ENCODE data around the gene LGALS3BP. TPM values are rescaled to one million over a fixed set of nuclear protein-coding genes. Genes with fewer than 3 reads are reported as not detected.
A peak's percentile ranks its signal among the peaks of the same experiment; 100 is the strongest.

The LGALS3BP gene
- total RNA-seq, 1 experiment from 2014 or later = 742 TPM

DNA sequence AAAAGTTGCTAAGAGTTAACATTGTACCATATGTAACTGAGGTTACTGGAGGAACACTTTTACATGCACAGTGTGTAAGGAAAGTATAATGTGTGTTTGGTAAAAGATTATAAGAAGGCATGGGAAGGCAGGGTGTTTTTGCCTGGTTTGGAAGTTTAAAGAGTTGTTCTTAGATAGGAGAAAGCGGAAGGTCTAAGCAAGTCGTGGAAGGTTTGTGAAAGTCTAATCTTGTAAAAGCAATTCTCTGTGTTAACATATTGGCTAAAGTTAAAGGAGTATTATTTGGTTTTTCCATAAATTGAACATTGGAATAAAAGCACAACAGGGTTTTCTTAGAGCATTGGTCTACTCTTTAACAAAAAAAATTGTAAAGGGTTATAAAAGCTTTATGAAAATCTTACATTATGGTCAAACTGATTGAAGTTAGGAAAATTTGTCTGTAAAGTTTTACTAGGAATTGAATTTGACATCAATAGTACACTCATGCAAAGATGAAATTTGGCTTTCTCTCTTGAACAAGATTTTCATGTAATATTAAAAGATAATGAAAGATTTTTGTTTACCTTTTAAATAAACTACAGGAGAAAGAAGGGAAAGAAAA lies 34.5 kb upstream of the LGALS3BP start:
- no peak for DNase-seq (ENCODE audit: low spot score)

GRCh38 chr17:79012563-79013134 lies 32.9 kb upstream of the LGALS3BP start:
- DNase-seq (ENCODE audit: low spot score) = no peak

- DNase-seq (ENCODE audit: low spot score) = no peak
Observed at GRCh38 chr17:79011451-79012147, 31.9 kb upstream of the LGALS3BP start.

DNA sequence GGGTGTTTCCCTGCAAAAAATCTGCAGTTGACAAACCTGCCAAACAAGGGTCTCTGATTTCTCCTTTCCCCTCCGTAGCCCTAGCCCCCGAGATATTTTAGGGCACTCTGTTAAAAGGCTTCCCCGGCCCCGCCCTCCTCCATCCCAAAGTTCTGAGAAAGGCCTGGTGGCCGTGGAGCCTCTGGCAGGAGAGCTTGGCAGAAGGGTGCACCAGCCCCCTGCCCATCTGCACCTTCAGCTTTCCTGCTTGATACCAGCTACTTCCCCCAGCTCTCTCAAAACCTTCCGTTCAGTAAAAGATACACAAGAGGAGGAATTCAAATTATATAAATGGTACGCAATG lies 30.6 kb upstream of the LGALS3BP start:
- no peak for DNase-seq (ENCODE audit: low spot score)

GRCh38 chr17:79009397-79010303 lies 29.9 kb upstream of the LGALS3BP start, which contains the start of gene CANT1:
TSS of gene CANT1 (minus strand) at chr17:79009764. CDS start at chr17:78997622, 12,142 bp downstream.
- peak; percentile 83 for DNase-seq (ENCODE audit: low spot score)

DNA sequence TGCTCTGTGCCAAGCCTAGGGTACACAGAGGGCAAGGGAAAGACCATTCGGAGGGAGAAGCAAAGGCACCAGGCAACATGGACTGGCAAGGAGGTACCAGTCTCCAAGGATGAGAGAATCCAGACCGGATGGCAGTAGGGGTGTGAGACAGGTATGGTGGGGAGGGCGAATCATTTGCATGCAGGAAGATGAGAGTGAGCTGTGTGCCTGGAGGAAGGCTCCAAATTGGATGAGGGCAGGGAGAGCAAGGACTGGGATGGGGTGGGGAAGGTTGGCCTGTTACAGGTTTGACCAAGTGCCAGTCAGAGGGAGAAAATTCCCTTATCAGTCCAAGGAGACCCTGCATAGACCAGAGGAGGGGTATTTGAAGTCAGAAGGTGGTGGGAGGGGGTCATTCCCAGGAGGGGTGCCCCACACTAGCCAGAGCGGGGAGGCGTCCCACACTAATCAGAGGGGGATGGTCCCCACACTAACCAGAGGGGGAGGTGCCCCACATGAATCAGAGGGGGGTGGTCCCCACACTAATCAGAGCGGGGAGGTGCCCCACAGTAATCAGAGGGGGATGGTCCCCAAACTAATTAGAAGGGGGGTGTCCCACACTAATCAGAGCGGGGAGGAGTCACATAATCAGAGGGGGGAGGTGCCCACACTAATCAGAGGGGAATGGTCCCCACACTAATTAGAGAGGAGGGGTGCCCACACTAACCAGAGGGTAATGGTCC lies 29.1 kb upstream of the LGALS3BP start:
- DNase-seq (ENCODE audit: low spot score) = no peak

DNA sequence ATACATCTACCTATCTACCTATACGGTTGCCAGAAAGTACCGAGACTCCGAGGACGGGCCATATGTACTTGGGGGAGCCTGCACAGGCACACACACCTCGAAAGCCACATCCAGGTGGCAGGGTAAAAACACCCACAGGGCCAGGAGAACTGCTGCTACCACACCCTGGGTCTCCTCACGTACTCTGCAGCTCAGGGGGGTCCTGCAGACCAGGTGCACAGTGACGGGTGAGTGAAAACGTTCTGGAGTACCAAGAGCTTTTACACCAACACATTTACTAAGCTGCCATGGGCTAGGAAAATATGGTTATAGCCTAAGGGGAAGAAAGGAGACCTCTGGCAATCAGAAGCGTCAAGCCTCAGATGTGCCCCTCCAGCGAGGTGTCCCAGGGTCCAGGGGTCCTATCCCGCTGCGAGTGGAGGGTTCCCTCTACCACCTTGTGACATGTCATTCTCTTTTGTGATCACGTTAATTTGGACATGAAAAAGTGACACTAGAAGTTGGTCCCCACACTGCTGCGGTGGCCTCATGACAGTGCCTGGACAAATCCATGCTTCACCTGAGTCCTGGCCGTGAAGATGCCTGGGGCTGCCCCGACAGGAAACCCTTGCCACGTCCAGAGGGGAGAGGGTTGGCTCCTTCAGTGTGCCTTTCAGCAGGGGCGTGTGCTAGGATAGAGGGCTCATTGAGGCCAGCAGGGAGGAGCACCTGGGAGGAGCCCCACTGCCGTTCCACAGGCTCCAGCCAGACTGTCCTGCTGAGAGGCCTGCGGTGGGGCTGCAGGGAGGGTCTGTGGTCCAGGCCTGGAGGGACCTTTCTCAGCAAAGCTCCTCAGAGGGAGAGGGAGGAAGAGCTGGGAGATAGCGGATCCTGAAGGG lies 28.0 kb upstream of the LGALS3BP start:
- no peak for DNase-seq (ENCODE audit: low spot score)

DNA sequence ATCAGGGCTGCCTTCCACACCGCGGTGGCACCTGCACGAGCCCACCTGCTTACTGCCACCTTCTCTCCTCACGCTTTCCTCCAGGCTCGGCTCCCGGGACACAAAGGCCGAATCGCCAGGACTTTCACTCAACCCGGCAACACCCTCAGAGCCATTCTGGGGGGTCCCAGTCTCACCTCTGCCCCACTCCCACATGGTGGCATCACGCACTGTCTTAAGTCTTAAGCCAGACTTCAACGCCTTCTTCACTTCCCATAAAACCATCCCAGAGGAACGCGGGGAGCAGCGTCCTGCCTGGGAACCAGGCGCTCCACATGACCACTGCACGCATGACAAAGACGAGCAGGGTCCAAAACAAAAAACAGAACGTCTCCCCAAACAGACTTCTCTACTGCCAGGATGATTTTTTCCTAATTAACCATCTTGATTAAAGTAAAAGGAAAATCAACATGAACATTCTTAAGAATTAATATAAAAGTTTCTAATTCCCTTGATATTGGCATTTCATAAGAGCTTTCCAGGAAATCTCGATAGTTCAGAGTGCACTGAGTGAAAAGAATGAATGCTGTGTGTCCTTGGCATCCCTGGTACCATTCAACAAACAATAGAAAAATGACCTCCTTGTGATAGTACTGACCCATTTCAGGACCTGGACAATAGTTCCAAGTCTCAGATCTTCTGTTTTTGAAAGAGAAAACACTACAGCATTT lies 27.2 kb upstream of the LGALS3BP start:
- no peak for DNase-seq (ENCODE audit: low spot score)

GRCh38 chr17:79006046-79006445 lies 26.3 kb upstream of the LGALS3BP start:
- no peak for DNase-seq (ENCODE audit: low spot score)

DNA sequence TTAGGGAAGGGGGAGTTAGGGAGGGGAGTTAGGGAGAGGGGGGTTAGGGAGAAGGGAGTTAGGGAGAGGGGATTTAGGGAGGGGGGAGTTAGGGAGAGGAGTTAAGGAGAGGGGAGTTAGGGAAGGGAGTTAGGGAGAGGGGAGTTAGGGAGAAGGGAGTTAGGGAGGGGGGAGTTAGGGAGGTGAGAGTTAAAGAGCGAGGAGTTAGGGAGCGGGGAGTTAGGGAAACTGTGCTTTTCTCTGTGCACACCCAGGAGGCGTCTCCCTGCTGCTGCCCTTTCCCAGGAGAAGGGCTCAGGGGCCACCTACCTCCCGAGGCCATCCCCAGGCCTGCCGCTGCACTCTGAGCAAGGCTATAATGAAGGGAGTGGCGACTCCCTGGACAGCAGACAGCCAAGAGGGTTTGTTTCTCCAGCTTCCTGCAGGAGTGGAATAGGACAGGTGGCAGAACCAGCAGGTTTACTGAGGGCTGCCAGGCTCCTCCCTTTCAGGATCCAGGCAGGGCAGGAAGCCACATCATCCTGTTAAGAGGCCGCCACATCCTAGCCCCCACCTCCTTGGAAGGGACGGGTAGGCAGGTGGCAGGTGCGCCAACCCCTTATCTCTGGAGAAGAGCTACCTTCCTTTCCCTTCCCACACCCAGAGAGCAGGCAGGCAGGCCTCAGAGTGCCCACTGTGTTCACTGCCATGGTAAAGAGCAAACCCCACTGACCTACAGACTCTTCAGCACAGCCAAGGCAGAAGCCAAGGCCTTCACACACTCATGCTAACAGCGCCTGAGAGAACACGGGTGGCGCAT lies 25.5 kb upstream of the LGALS3BP start:
- no peak for DNase-seq (ENCODE audit: low spot score)

- no peak for DNase-seq (ENCODE audit: low spot score)
Observed at GRCh38 chr17:79003661-79004411, 24.1 kb upstream of the LGALS3BP start.

DNA sequence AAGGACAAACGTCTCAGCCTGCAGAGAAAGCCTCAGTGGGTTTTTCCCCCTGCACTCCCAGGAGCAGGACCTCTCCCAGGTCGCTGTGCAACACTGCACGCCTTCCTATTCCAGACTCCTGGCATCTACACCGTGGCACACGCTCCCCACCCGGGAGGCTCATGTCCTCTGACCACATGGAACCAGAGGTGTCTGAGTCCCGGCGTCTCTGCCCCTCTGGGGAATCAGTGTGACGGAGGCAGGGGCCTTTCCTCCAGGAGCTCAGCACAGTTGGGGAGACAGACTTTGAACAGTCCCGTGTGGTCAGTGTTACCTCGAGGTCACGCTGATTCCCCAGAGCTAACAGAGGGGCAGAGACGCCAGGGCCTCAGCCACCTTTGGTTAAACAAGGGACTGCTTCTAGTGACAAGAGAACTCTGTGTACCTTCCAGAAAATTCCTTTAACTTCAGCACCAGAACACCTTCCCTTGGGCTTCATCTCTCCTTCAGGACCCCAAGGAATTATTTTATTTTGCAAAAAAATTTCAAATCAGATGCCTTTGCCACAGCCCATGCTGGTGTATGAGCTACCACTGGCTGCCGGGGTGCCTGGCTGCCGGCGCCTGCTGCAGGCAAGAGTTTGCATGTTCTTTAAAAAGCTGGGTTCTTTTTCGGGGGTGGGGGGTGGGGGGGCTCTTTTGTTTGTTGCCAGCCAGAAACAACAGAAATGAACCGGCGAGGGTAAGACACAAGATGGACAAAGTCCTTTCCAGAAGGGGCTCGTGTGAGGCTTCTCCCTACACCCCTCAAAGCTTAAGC lies 23.3 kb upstream of the LGALS3BP start:
- no peak for DNase-seq (ENCODE audit: low spot score)

DNA sequence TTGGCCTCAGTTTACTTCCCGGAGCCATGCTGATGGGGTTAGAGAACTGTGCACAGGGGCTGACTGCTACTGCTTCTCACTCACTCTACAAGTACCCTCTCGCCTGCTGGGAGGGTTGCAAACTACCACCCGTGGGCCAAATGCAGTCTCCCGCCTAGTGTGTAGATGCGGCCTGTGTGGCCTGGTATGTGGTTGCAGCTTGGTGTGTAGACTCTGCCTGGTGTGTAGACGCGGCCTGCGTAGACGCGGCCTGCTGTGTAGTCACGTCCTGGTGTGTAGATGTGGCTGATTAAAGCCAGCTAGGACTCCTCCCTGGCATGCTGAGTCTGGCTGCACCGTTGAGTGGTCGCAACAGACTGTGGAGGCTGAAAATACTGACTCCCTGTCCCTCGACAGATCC lies 22.6 kb upstream of the LGALS3BP start:
- DNase-seq (ENCODE audit: low spot score) = no peak

- DNase-seq (ENCODE audit: low spot score) = no peak
Observed at GRCh38 chr17:79001190-79002020, 21.7 kb upstream of the LGALS3BP start.

DNA sequence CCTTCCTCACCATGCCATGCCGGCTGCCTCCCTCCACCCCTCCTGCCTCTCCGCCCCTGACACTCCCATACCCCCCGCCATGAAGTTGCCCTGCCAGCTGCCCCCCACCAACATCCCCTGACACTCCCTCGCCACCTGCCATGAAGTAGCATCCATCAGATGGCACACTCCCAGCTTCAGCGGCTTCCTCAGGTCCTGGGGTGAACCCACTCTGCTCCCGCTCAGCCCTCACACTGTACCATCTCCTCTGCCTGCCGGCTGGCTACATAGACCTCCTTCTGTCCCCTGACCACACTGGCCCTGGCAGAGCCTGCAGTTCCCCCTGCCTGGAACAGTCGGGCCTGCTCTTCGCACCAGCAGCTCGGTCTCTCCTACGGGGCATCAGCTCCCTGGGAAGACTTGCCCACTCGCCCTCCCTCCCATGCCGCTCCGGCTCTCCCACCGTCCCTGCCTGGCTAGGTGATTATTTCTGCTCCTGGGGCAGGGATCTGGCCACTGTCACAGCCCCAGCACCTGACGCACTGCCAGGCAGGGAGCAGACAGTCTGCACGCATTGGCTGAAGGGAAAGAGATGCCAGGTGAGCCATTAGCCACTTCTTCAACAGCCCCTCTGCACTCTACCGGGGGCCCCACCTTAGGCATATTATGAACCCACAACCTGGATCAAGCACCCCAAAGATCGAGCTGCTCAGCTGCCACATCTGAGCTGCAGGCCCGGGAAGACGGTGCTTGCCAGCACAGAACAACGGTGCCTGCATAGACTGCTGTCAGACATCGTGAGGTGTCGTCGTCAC lies 20.9 kb upstream of the LGALS3BP start:
- DNase-seq (ENCODE audit: low spot score) = no peak

GRCh38 chr17:78999947-79000395 lies 20.2 kb upstream of the LGALS3BP start:
- DNase-seq (ENCODE audit: low spot score) = no peak
